HepG2 (cell line): ENCODE results near the gene MTF2. TPM values are rescaled to one million over a fixed set of nuclear protein-coding genes. Genes with fewer than 3 reads are reported as not detected.

ENCODE experiments used
- ATAC-seq: fragments of 200-7000 bp; cut with Tn5 transposase; 3 replicates; pipeline ENCODE4 v1.9.1; 2020; ENCODE audit warnings: mild to moderate bottlenecking, moderate library complexity
- BruUV-seq: library from RNA; stranded (reverse); fragments of 400-500 nt; replicated peaks from 2 replicates; lab custom pipeline; 2021; lab: Mats Ljungman, UMichigan
- CTCF ChIA-PET: fragments of 300-600 bp; formaldehyde crosslinking; extraction: SDS; loops from one replicate; lab custom pipeline; 2021; ENCODE audit warnings: low total read pairs, inconsistent platforms, low intra/inter-chr PET ratio; lab: Yijun Ruan, JAX
- POLR2A ChIA-PET: fragments of 350-600 bp; sonication (Branson Sonifier 250); formaldehyde crosslinking; loops from one replicate; lab custom pipeline; 2020; ENCODE audit warnings: antibody characterized with exemption, inconsistent platforms; lab: Yijun Ruan, JAX
- DNase-seq: peaks from one replicate; pipeline ENCODE4 v3.0.0-alpha.2; 2015; ENCODE audit warnings: low spot score
- FAIRE-seq: peaks from 3 replicates; lab custom pipeline; 2011; peaks lifted over from hg19 to GRCh38; lab: Jason Lieb, UNC
- H2AFZ ChIP-seq: one replicate; pipeline ENCODE4 v1.6.1; 2011; ENCODE audit warnings: low read length, inconsistent platforms
- H3K27ac ChIP-seq: fragments of 300-600 bp; 3 replicates; pipeline ENCODE4 v1.8.0; 2011; ENCODE audit warnings: mixed run types, mild to moderate bottlenecking, mixed read lengths, low read length, inconsistent platforms; ENCODE audit not compliant: insufficient read depth; ENCODE audit errors: extremely low read length
- H3K27me3 ChIP-seq, 2 experiments: fragments of 200-600 bp in 1 of 2; 2 replicates in 1 of 2; 3 replicates in 1 of 2; pipeline versions ENCODE4 v1.6.0 to v1.8.0; 2011; ENCODE audit warnings: low read length in 2 of 2, mild to moderate bottlenecking in 2 of 2, moderate library complexity in 2 of 2, inconsistent platforms in 1 of 2; ENCODE audit not compliant: insufficient read depth in 2 of 2, control insufficient read depth in 1 of 2
- H3K36me3 ChIP-seq, 2 experiments: fragments of 200-600 bp in 1 of 2; replicated peaks in 1 of 2; 2 replicates in 1 of 2; 3 replicates in 1 of 2; pipeline versions ENCODE4 v1.5.1 to v1.8.0; 2011; ENCODE audit warnings: low read length in 2 of 2, inconsistent platforms in 1 of 2; ENCODE audit not compliant: insufficient read depth in 2 of 2, control insufficient read depth in 1 of 2
- H3K4me1 ChIP-seq: 2 replicates; pipeline ENCODE4 v1.5.1; 2012; ENCODE audit warnings: low read length, inconsistent platforms; ENCODE audit not compliant: insufficient read depth
- H3K4me2 ChIP-seq: 2 replicates; pipeline ENCODE4 v1.6.0; 2011; ENCODE audit warnings: low read depth, low read length, inconsistent platforms
- H3K4me3 ChIP-seq, 3 experiments: fragments of 200-600 bp in 1 of 3; sonication (generic), shearing (Covaris generic) in 1 of 3; replicated peaks in 1 of 3; 2 replicates each; pipeline ENCODE4 v1.5.1; 2011 to 2016; ENCODE audit warnings: low read length in 3 of 3, inconsistent platforms in 2 of 3, low read depth in 2 of 3, mild to moderate bottlenecking in 2 of 3, control low read depth in 1 of 3, mixed read lengths in 1 of 3; ENCODE audit not compliant: insufficient read depth in 1 of 3
- H3K79me2 ChIP-seq: one replicate; pipeline ENCODE4 v1.6.1; 2011; ENCODE audit warnings: low read length, inconsistent platforms; ENCODE audit not compliant: insufficient read depth
- H3K9ac ChIP-seq: 2 replicates; pipeline ENCODE4 v1.6.0; 2011; ENCODE audit warnings: mild to moderate bottlenecking, low read depth, low read length, inconsistent platforms; ENCODE audit not compliant: insufficient read depth
- H3K9me3 ChIP-seq: 2 replicates; pipeline ENCODE4 v1.5.1; 2012; ENCODE audit warnings: mild to moderate bottlenecking, low read length
- H4K20me1 ChIP-seq: 2 replicates; pipeline ENCODE4 v1.6.0; 2011; ENCODE audit warnings: inconsistent platforms, mild to moderate bottlenecking, low read length, moderate library complexity; ENCODE audit not compliant: insufficient read depth
- ARID5B ChIP-seq: IDR thresholded peaks from 2 replicates; pipeline ENCODE4 v1.4.0; 2020; ENCODE audit warnings: mild to moderate bottlenecking, missing genetic modification reagents
- ARNT2 ChIP-seq: sonication (generic); formaldehyde crosslinking; IDR thresholded peaks from 2 replicates; pipeline ENCODE4 v1.8.0; 2022; ENCODE audit warnings: mild to moderate bottlenecking, low read depth, missing genetic modification reagents, moderate library complexity
- CREM ChIP-seq, 2 experiments: sonication (generic) in 1 of 2; formaldehyde crosslinking in 1 of 2; IDR thresholded peaks; 2 replicates each; pipeline versions ENCODE4 v1.4.0 to v1.6.1; 2016 to 2020; ENCODE audit warnings: antibody characterized with exemption in 1 of 2, mild to moderate bottlenecking in 1 of 2, missing genetic modification reagents in 1 of 2
- ETS1 ChIP-seq: sonication (generic); formaldehyde crosslinking; IDR thresholded peaks from 2 replicates; pipeline ENCODE4 v1.4.0; 2020; ENCODE audit warnings: missing genetic modification reagents
- MAFF ChIP-seq: IDR thresholded peaks from 2 replicates; pipeline ENCODE4 v1.6.1; 2011; ENCODE audit warnings: low read depth, low read length, improper control_type of control experiment
- MAFK ChIP-seq, 2 experiments: IDR thresholded peaks in 1 of 2; conservative IDR thresholded peaks in 1 of 2; 2 replicates each; pipeline ENCODE4 v1.6.1; 2011; ENCODE audit warnings: improper control_type of control experiment in 2 of 2, low read length in 2 of 2
- SRSF9 ChIP-seq: fragments of 200-400 bp; formaldehyde crosslinking; IDR thresholded peaks from 2 replicates; pipeline ENCODE4 v1.6.1; 2018; ENCODE audit warnings: borderline replicate concordance, mild to moderate bottlenecking, low read depth, low read length; ENCODE audit not compliant: insufficient read depth, poor library complexity, severe bottlenecking
- TCF7L2 ChIP-seq: IDR thresholded peaks from 2 replicates; pipeline ENCODE4 v1.6.1; 2011; ENCODE audit warnings: mild to moderate bottlenecking, low read depth, low read length, moderate library complexity
- ZNF121 ChIP-seq: sonication (generic); formaldehyde crosslinking; IDR thresholded peaks from 2 replicates; pipeline ENCODE4 v1.5.0; 2020; ENCODE audit warnings: mild to moderate bottlenecking, missing genetic modification reagents
- WGBS: methylation state at CpG from one replicate; pipeline ENCODE4 v1.1.6; 2017; ENCODE audit warnings: low lambda C conversion rate; 5-methylcytosine and 5-hydroxymethylcytosine counted together
- in situ Hi-C: cut with HindIII; loops from 2 replicates; pipeline ENCODE4 v1.10.0; 2017; ENCODE audit warnings: low pct_unique_long_range_greater_than_20kb; ENCODE audit not compliant: extremely low pct_ligation_motif_present
- intact Hi-C: fragments of 100-400 bp; cut with micrococcal nuclease; formaldehyde crosslinking; loops from one replicate; pipeline ENCODE4 v1.10.0; 2022; ENCODE audit not compliant: unreplicated experiment
- polyA plus RNA-seq, 8 experiments: library from polyadenylated mRNA; depleted of rRNA in 3 of 8; stranded (reverse) in 7 of 8; unstranded in 1 of 8; fragments of >200 nt; fragmentation: Illumina TruSeq in 4 of 8; extraction: Trizol in 4 of 8; gene quantifications; 2 replicates each; pipeline versions ENCODE4 v1.2.1 to v1.2.3, GENCODE V29; 2011 to 2016; ENCODE audit warnings: low read depth in 4 of 8, missing spikeins in 1 of 8, mixed read lengths in 1 of 8; ENCODE audit not compliant: insufficient read depth in 1 of 8
- total RNA-seq, 5 experiments: library from RNA; depleted of rRNA; stranded (reverse); fragments of >200 nt; fragmentation: Illumina TruSeq; extraction: Trizol; gene quantifications; 2 replicates each; pipeline ENCODE4 v1.2.3, GENCODE V29; 2016; ENCODE audit warnings: low read depth in 1 of 5

The MTF2 gene
- total and polyA plus RNA-seq, 2 of the 13 experiments (the other 11 are each of a cell fraction or from before 2014, with no cell fraction given), result 48.7 to 53.9 TPM

GRCh38 chr1:93042187-93043056, 36.7 kb upstream of the MTF2 start (continued):
- no peak for TF ChIP-seq ARID5B (CRISPR knock-in tag)
- no peak for TF ChIP-seq CREM (IDR thresholded peaks at IDR 0.05)
- TF ChIP-seq CREM (CRISPR knock-in tag; IDR thresholded peaks at IDR 0.05), result no peak
- no peak for TF ChIP-seq ETS1 (CRISPR knock-in tag)
- no peak for TF ChIP-seq SRSF9

GRCh38 chr1:93043057-93043557, 36.0 kb upstream of the MTF2 start:
- H4K20me1 ChIP-seq, result no peaks in the 10 kb centered on the region
- no peaks in the 10 kb centered on the region for H3K9me3 ChIP-seq
- H3K79me2 ChIP-seq, result no peaks in the 10 kb centered on the region
- peak overlapping the region; percentile 55 to 70 (median 67) for H3K4me3 ChIP-seq
- no peak overlapping the region for H3K27ac ChIP-seq
- in situ Hi-C loops, result no loop called here
- H3K4me1 ChIP-seq, result peaks cover 16% of the 10 kb centered on the region
- peak overlapping the region; percentile 80 for H2AFZ ChIP-seq
- BruUV-seq, result no TSS peak
- TF ChIP-seq ZNF121 (CRISPR knock-in tag) (peak; percentile 75), MAFF (peak; percentile 39; the same call in 1 of the 2 replicates), ARNT2 (CRISPR knock-in tag) (no peak), TCF7L2 (no peak), MAFK (conservative IDR thresholded peaks at IDR 0.05 in 1 of 2, IDR thresholded peaks at IDR 0.05 in 1 of 2; ENCODE audit: low read length in 2 of 2) (peak; percentile 21 to 65; a peak in 2 of 4 replicates)
- FAIRE-seq (no peak), DNase-seq (no peak), ATAC-seq (no peak)
- no peaks in the 10 kb centered on the region for H3K36me3 ChIP-seq
- intact Hi-C loops, result no loop called here
- peak overlapping the region; percentile 86 for H3K4me2 ChIP-seq
- WGBS, result 30% methylated on average over 4 of the region's 4 CpGs
- no peaks in the 10 kb centered on the region for H3K27me3 ChIP-seq
- ChIA-PET CTCF (no interaction called here), POLR2A (interaction anchor here (0.9 to 1.1 kb wide), 2 partner anchors 36 to 212 kb away, joined by 3 read pairs; partner anchors contain the start of genes MTF2 and RPL5)
- H3K9ac ChIP-seq, result peak overlapping the region; percentile 54; the same call in 1 of the 2 replicates
